ENCODE results near the gene RAMP3.

The RAMP3 gene

DNA sequence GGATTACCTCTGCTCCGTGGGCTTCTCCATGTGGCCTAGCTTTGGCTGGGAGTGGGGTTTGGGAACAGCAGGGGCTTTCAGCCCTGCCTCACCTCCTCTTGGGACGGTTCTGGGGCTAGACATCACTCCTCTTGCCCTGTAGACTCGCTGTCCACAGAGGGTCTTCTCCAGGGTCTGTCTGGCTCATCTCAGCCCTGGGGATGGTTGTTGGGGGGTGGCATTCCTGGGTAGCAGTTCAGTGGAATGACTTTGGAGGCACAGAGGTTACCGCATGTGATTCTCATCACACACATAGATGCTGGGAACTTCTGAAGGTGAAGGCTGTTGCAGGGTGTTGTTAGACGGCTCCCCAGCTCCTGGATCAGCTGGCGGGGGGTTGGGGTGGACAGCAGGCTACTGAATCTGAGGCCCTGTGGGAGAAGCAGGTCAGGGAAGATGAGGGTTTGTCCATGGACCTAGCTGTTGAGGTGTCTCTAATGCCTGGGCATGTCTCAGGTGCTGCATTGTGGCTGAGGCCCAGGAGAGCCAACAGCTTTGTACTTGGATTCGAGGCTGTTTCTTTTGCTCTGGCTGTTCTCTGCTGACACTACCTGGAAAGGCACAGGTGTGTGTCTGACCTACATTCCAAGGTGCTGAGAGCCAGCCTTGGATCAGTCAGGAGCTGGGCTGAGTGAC is 23.8 kb downstream of the RAMP3 start:
- no peak overlapping the region for H3K4me3 ChIP-seq (ENCODE audit: low read depth, low read length)
- in situ Hi-C loops (cut with HindIII; ENCODE audit: low sequenced_read_pairs): no loop called here
- TF ChIP-seq CTCF (IDR thresholded peaks at IDR 0.05; ENCODE audit: low read depth, low read length, missing control alignments): no peak
- DNase-seq (ENCODE audit: low read depth): no peak

GRCh38 chr7:45181991-45182855 is 24.6 kb downstream of the RAMP3 start:
- H3K4me3 ChIP-seq (ENCODE audit: low read depth, low read length): no peak overlapping the region
- no peak for TF ChIP-seq CTCF (IDR thresholded peaks at IDR 0.05; ENCODE audit: low read depth, low read length, missing control alignments)
- DNase-seq (ENCODE audit: low read depth): no peak
- in situ Hi-C loops (cut with HindIII; ENCODE audit: low sequenced_read_pairs): no loop called here

DNA sequence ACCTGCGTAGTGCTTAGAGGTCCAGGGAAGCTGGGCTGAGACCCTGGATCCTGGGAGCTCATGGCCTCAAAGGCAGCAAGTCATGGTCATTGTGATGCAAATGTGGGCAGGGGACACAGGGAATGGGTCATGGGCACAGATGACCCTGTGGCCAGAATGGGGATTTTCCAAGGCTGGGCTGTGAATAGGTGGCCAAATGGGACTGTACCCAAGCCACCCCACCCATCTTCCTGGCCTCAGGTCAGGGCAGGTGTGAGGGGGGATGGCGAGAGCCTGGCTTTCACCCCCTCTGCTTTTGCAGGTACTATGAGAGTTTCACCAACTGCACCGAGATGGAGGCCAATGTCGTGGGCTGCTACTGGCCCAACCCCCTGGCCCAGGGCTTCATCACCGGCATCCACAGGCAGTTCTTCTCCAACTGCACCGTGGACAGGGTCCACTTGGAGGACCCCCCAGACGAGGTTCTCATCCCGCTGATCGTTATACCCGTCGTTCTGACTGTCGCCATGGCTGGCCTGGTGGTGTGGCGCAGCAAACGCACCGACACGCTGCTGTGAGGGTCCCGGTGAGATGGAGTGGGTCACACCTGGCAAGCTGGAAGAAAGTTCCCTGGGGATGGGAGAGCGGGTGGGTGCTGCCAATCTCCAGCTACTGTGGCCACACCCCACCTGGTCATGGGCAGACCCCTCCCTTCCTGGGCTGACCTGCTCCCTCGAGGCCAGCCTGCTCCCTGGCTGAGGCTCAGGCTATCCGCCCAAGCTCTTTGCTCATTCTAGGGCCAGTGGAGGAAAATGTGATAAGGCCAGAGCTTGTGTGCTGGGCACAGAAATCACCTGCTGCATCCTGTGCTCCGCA is 25.5 kb downstream of the RAMP3 start:
- DNase-seq (ENCODE audit: low read depth): no peak
- no peak overlapping the region for H3K4me3 ChIP-seq (ENCODE audit: low read depth, low read length)
- TF ChIP-seq CTCF (IDR thresholded peaks at IDR 0.05; ENCODE audit: low read depth, low read length, missing control alignments): no peak
- in situ Hi-C loops (cut with HindIII; ENCODE audit: low sequenced_read_pairs): no loop called here

GRCh38 chr7:45183711-45184210 is 26.2 kb downstream of the RAMP3 start:
- DNase-seq (ENCODE audit: low read depth): no peak
- TF ChIP-seq CTCF (IDR thresholded peaks at IDR 0.05; ENCODE audit: low read depth, low read length, missing control alignments): no peak
- H3K4me3 ChIP-seq (ENCODE audit: low read depth, low read length): no peak overlapping the region
- in situ Hi-C loops (cut with HindIII; ENCODE audit: low sequenced_read_pairs): no loop called here

DNA sequence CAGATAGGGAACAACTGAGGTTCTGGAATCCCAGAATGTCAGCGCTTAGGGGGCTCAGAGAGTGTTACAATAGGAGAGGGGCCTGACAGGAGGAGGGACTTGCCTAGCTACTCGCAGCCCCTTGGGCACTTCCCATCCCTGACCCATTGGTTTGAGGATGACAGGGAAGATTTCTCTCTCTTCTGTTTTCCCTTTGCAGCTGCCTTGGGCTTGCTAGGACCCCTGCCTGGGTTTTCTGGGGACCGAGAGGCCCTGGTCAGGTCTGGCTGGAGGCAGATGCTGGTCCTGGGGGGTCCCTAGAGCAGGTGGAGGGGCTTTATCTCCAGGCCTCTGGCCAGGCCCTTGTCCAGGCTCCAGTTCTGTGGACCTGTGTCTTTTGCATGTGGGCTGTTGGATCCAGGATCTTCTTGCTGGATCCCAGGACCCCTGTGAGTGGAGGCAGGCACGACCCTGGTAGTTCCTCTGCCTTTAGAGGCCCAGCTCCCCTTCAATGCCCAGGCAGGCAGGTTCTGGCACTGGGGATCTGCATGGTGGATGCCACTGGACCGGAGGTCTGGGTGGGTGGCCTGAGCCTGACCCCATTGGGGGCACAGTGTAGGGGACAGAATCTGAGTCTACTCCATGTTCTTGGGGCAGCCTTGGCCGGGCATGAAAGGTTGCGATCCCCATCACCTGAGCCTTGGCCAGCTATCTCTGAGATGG is 26.9 kb downstream of the RAMP3 start:
- H3K4me3 ChIP-seq (ENCODE audit: low read depth, low read length): no peak overlapping the region
- in situ Hi-C loops (cut with HindIII; ENCODE audit: low sequenced_read_pairs): no loop called here
- no peak for TF ChIP-seq CTCF (IDR thresholded peaks at IDR 0.05; ENCODE audit: low read depth, low read length, missing control alignments)
- no peak for DNase-seq (ENCODE audit: low read depth)

Measured in astrocyte of the cerebellum (primary cell).